Endothelial cell of hepatic sinusoid (primary cell): ENCODE measurements around the gene MRRF.

Experiments
- in situ Hi-C: cut with HindIII; loops from 2 replicates; pipeline ENCODE4 v1.10.0; 2017; ENCODE audit warnings: low sequenced_read_pairs

Gene MRRF

GRCh38 chr9:122227575-122227900 is 37.1 kb upstream of the MRRF start:
- in situ Hi-C loops: no loop called here

GRCh38 chr9:122228191-122228567 is 36.5 kb upstream of the MRRF start:
- in situ Hi-C loops: no loop called here

GRCh38 chr9:122228568-122229484 is 35.9 kb upstream of the MRRF start, which contains the start of gene LHX6:
TSS of gene LHX6 (minus strand) at chr9:122228957. CDS start at chr9:122228740, 217 bp downstream.
- in situ Hi-C loops: no loop called here

- in situ Hi-C loops: no loop called here
Measured at GRCh38 chr9:122229485-122229837, 35.2 kb upstream of the MRRF start.

GRCh38 chr9:122232796-122233306 is 31.8 kb upstream of the MRRF start:
- in situ Hi-C loops: no loop called here

- in situ Hi-C loops: no loop called here
Measured at GRCh38 chr9:122234022-122234748, 30.5 kb upstream of the MRRF start.

GRCh38 chr9:122236681-122237080 is 28.0 kb upstream of the MRRF start:
- in situ Hi-C loops: no loop called here

GRCh38 chr9:122239722-122240121 is 25.0 kb upstream of the MRRF start:
- in situ Hi-C loops: no loop called here

GRCh38 chr9:122244349-122244748 is 20.3 kb upstream of the MRRF start:
- in situ Hi-C loops: no loop called here

GRCh38 chr9:122246666-122247065 is 18.0 kb upstream of the MRRF start:
- in situ Hi-C loops: no loop called here

GRCh38 chr9:122248448-122248865 is 16.2 kb upstream of the MRRF start:
- in situ Hi-C loops: no loop called here

GRCh38 chr9:122251351-122251750 is 13.3 kb upstream of the MRRF start:
- in situ Hi-C loops: no loop called here

- in situ Hi-C loops: no loop called here
Measured at GRCh38 chr9:122252796-122253195, 11.9 kb upstream of the MRRF start.

GRCh38 chr9:122254761-122255160 is 9.9 kb upstream of the MRRF start:
- in situ Hi-C loops: no loop called here

- in situ Hi-C loops: no loop called here
Measured at GRCh38 chr9:122256206-122256605, 8.5 kb upstream of the MRRF start.

GRCh38 chr9:122258886-122259415 is 5.7 kb upstream of the MRRF start:
- in situ Hi-C loops: no loop called here

- in situ Hi-C loops: no loop called here
Measured at GRCh38 chr9:122261469-122261881, 3.2 kb upstream of the MRRF start.

GRCh38 chr9:122262073-122262472 is 2.6 kb upstream of the MRRF start:
- in situ Hi-C loops: no loop called here

GRCh38 chr9:122263699-122264349 is 858 bp upstream of the MRRF start:
- in situ Hi-C loops: no loop called here

GRCh38 chr9:122265149-122265915 is 650 bp downstream of the MRRF start:
- in situ Hi-C loops: no loop called here
